CD4-positive, alpha-beta T cell treated with Interleukin-1 beta for 1 hour (primary cell): Measurements from ENCODE around the gene XPO1.
"Not testable (repeated sequence)": the region's sequence is repeated elsewhere in the genome, so short reads cannot be mapped to it uniquely, and the experiment has no call there.

ENCODE experiments used
- DNase-seq, 2 donors: peaks; one replicate each; pipeline ENCODE4 v3.0.0-alpha.2; 2020 to 2022

The XPO1 gene

GRCh38 chr2:61463769-61464475 is 74.2 kb downstream of the XPO1 start:
- DNase-seq: no peak

GRCh38 chr2:61461404-61461803 is 76.8 kb downstream of the XPO1 start:
- no peak for DNase-seq

GRCh38 chr2:61460163-61460562 is 78.0 kb downstream of the XPO1 start:
- no peak for DNase-seq

GRCh38 chr2:61456746-61457420 is 81.3 kb downstream of the XPO1 start:
- DNase-seq: no peak

GRCh38 chr2:61456070-61456745 is 81.9 kb downstream of the XPO1 start:
- DNase-seq: no peak

- not testable (repeated sequence) for DNase-seq
These were observed 83.2 kb downstream of the XPO1 start for GRCh38 chr2:61454972-61455371.

- no peak for DNase-seq
These were observed 83.8 kb downstream of the XPO1 start for GRCh38 chr2:61454383-61454782.

GRCh38 chr2:61452392-61452791 is 85.8 kb downstream of the XPO1 start:
- DNase-seq: no peak

- no peak for DNase-seq
These were observed 87.0 kb downstream of the XPO1 start for GRCh38 chr2:61451178-61451577.

GRCh38 chr2:61450144-61450543 is 88.0 kb downstream of the XPO1 start:
- DNase-seq: peak in 1 of 2 donors; percentile 25

GRCh38 chr2:61448229-61448628 is 89.9 kb downstream of the XPO1 start:
- DNase-seq: no peak

- DNase-seq: not testable (repeated sequence)
These were observed 91.2 kb downstream of the XPO1 start for GRCh38 chr2:61446971-61447370.

GRCh38 chr2:61443342-61444041 is 94.7 kb downstream of the XPO1 start:
- DNase-seq: no peak

GRCh38 chr2:61439241-61440002 is 98.7 kb downstream of the XPO1 start:
- no peak for DNase-seq

- no peak for DNase-seq
These were observed 99.5 kb downstream of the XPO1 start for GRCh38 chr2:61438670-61439069.

GRCh38 chr2:61437170-61437569 is 101.0 kb downstream of the XPO1 start:
- DNase-seq: no peak

- no peak for DNase-seq
These were observed 102.1 kb downstream of the XPO1 start for GRCh38 chr2:61436092-61436491.

GRCh38 chr2:61435291-61435690 is 102.9 kb downstream of the XPO1 start:
- DNase-seq: no peak

- peak in 1 of 2 donors; percentile 41 for DNase-seq
These were observed 103.8 kb downstream of the XPO1 start for GRCh38 chr2:61434314-61434713.

GRCh38 chr2:61433606-61434005 is 104.5 kb downstream of the XPO1 start:
- DNase-seq: no peak

- no peak for DNase-seq
These were observed 105.2 kb downstream of the XPO1 start for GRCh38 chr2:61432990-61433389.

- DNase-seq: no peak
These were observed 106.8 kb downstream of the XPO1 start for GRCh38 chr2:61431345-61431744.
